ENCODE measurements around the gene GID8.

Gene GID8

GRCh38 chr20:62949962-62950361 is 12.0 kb downstream of the GID8 start:
- no peak for DNase-seq (ENCODE audit: extremely low spot score)
- CTCF ChIA-PET = interaction anchor here (0.8 to 6.9 kb wide), 6 partner anchors 9 to 60 kb away, joined by 3 to 33 read pairs (median 4); partner anchors contain the start of gene GID8
- POLR2A ChIA-PET = no interaction called here
- no peak for TF ChIP-seq CTCF (IDR thresholded peaks at IDR 0.05; ENCODE audit: control extremely low read depth, extremely low read depth, low read depth, missing control alignments)

- ChIA-PET POLR2A (no interaction called here), CTCF (interaction anchor here (1.6 to 6.9 kb wide), 3 partner anchors 12 to 59 kb away, joined by 4 to 33 read pairs (median 16); partner anchors contain the start of gene GID8)
- DNase-seq (ENCODE audit: extremely low spot score) = no peak
- TF ChIP-seq CTCF (IDR thresholded peaks at IDR 0.05; ENCODE audit: control extremely low read depth, extremely low read depth, low read depth, missing control alignments) = no peak
Measured at GRCh38 chr20:62950741-62951140, 12.8 kb downstream of the GID8 start.

- no peak for DNase-seq (ENCODE audit: extremely low spot score)
- TF ChIP-seq CTCF (IDR thresholded peaks at IDR 0.05; ENCODE audit: control extremely low read depth, extremely low read depth, low read depth, missing control alignments) = no peak
- POLR2A ChIA-PET = no interaction called here
- CTCF ChIA-PET = interaction anchor here (6.9 kb wide), 1 partner anchor 58 kb away, joined by 33 read pairs; no protein-coding TSS in a partner anchor
Measured at GRCh38 chr20:62951143-62951895, 13.4 kb downstream of the GID8 start.

GRCh38 chr20:62951896-62952372 is 14.0 kb downstream of the GID8 start:
- no peak for DNase-seq (ENCODE audit: extremely low spot score)
- ChIA-PET CTCF (interaction anchor here (3.5 to 6.9 kb wide), 2 partner anchors 21 to 58 kb away, joined by 31 to 33 read pairs; no protein-coding TSS in a partner anchor), POLR2A (no interaction called here)
- TF ChIP-seq CTCF (IDR thresholded peaks at IDR 0.05; ENCODE audit: control extremely low read depth, extremely low read depth, low read depth, missing control alignments) = no peak

- ChIA-PET CTCF (interaction anchor here (0.9 to 6.9 kb wide), 7 partner anchors 17 to 57 kb away, joined by 3 to 33 read pairs (median 17); no protein-coding TSS in a partner anchor), POLR2A (interaction anchor here (0.6 to 1.4 kb wide), 3 partner anchors 9 to 60 kb away, joined by 3 to 4 read pairs (median 4); partner anchors contain the start of gene GID8)
- peak; percentile 42 for TF ChIP-seq CTCF (IDR thresholded peaks at IDR 0.05; ENCODE audit: control extremely low read depth, extremely low read depth, low read depth, missing control alignments)
- peak; percentile 92 for DNase-seq (ENCODE audit: extremely low spot score)
Measured at GRCh38 chr20:62952373-62952967, 14.5 kb downstream of the GID8 start, which contains the start of gene SLC17A9. Gene SLC17A9 (plus strand): TSS chr20:62952709. CDS start chr20:62952831, 122 bp downstream.

All from GM10248 (cell line).